Measurements from ENCODE around the gene RAF1. TPM values are rescaled to one million over a fixed set of nuclear protein-coding genes. Genes with fewer than 3 reads are reported as not detected.

The RAF1 gene
- total and polyA plus RNA-seq, 2 donors (not counting 1 experiment from before 2014, with no cell fraction given) = 84.3 to 126 TPM

- no peak for ATAC-seq (ENCODE audit: low read depth)
- Histone ChIP-seq H3K9me3 (ENCODE audit: control extremely low read depth in 1 of 3, control insufficient read depth in 2 of 3, insufficient read depth in 1 of 3, low read length in 2 of 3) (peaks cover 0 to 3% (median 0%) of the 10 kb centered on the region in 3 donors), H3K4me2 (replicated peaks; ENCODE audit: low read depth, low read length, poor library complexity, severe bottlenecking) (no peak overlapping the region), H3K79me2 (ENCODE audit: control insufficient read depth, insufficient read depth, low read length) (peaks cover 85% of the 10 kb centered on the region), H2AFZ (ENCODE audit: insufficient read depth, low read depth, low read length, poor library complexity, severe bottlenecking) (no peak overlapping the region), H3K36me3 (replicated peaks in 1 of 2; ENCODE audit: control extremely low read depth in 1 of 2, control insufficient read depth in 1 of 2, extremely low read depth in 1 of 2, insufficient read depth in 2 of 2, low read length in 1 of 2) (no peaks in the 10 kb centered on the region), H3K4me1 (ENCODE audit: control insufficient read depth in 2 of 2, insufficient read depth in 2 of 2, low read length in 2 of 2) (peaks cover 32 to 34% of the 10 kb centered on the region in 2 donors), H3K27ac (ENCODE audit: low read length in 2 of 2) (no peak overlapping the region), H3K4me3 (ENCODE audit: control extremely low read depth in 1 of 5, extremely low read depth in 1 of 5, insufficient read depth in 1 of 5, low read depth in 2 of 5, low read length in 4 of 5) (no peak overlapping the region), H3K9ac (ENCODE audit: low read length) (no peak overlapping the region), H4K20me1 (ENCODE audit: control insufficient read depth, insufficient read depth, low read length, poor library complexity, severe bottlenecking) (peaks cover 22% of the 10 kb centered on the region), H3K27me3 (replicated peaks in 1 of 4; ENCODE audit: control extremely low read depth in 1 of 4, control insufficient read depth in 3 of 4, insufficient read depth in 4 of 4, low read length in 3 of 4) (peaks cover 0 to 2% (median 0%) of the 10 kb centered on the region in 4 experiments)
- WGBS (ENCODE audit: insufficient coverage) = 85% methylated on average over 2 of the region's 5 CpGs
- H3K27ac Mint-ChIP-seq = peak overlapping the region; percentile 47
- ChIA-PET CTCF (interaction anchor here (0.8 kb wide), 1 partner anchor 14 kb away, joined by 3 read pairs; no protein-coding TSS in a partner anchor), POLR2A (interaction anchor here (0.7 kb wide), 1 partner anchor 303 kb away, joined by 3 read pairs; no protein-coding TSS in a partner anchor)
- intact Hi-C loops (cut with micrococcal nuclease) = no loop called here
- peak overlapping the region; percentile 32 for H3K4me3 Mint-ChIP-seq
- H3K9me3 Mint-ChIP-seq (ENCODE audit: insufficient read depth) = peaks cover 3% of the 10 kb centered on the region
- no peaks in the 10 kb centered on the region for H3K27me3 Mint-ChIP-seq
- DNase-seq = peak; percentile 26
- TF ChIP-seq CTCF (IDR thresholded peaks at IDR 0.05) = no peak
- H3K4me1 Mint-ChIP-seq = peaks cover 54% of the 10 kb centered on the region
Observed at GRCh38 chr3:12560505-12561190, 103.3 kb downstream of the RAF1 start.

- H3K36me3 ChIP-seq (replicated peaks in 1 of 2; ENCODE audit: control extremely low read depth in 1 of 2, control insufficient read depth in 1 of 2, extremely low read depth in 1 of 2, insufficient read depth in 2 of 2, low read length in 1 of 2) = no peaks in the 10 kb centered on the region
- CTCF ChIA-PET = interaction anchor here (0.6 kb wide), 1 partner anchor 106 kb away, joined by 3 read pairs; no protein-coding TSS in a partner anchor
- DNase-seq (no peak), ATAC-seq (ENCODE audit: low read depth) (no peak)
- Mint-ChIP-seq H3K4me1 (peaks cover 51% of the 10 kb centered on the region), H3K4me3 (no peak overlapping the region), H3K27me3 (peaks cover 7% of the 10 kb centered on the region), H3K9me3 (ENCODE audit: insufficient read depth) (no peaks in the 10 kb centered on the region), H3K27ac (no peak overlapping the region)
- no peak overlapping the region for H3K4me3 ChIP-seq (ENCODE audit: control extremely low read depth in 1 of 5, extremely low read depth in 1 of 5, insufficient read depth in 1 of 5, low read depth in 2 of 5, low read length in 4 of 5)
- peaks cover 22% of the 10 kb centered on the region for H4K20me1 ChIP-seq (ENCODE audit: control insufficient read depth, insufficient read depth, low read length, poor library complexity, severe bottlenecking)
- H3K4me2 ChIP-seq (replicated peaks; ENCODE audit: low read depth, low read length, poor library complexity, severe bottlenecking) = no peak overlapping the region
- H3K9me3 ChIP-seq (ENCODE audit: control extremely low read depth in 1 of 3, control insufficient read depth in 2 of 3, insufficient read depth in 1 of 3, low read length in 2 of 3) = no peaks in the 10 kb centered on the region
- peaks cover 33 to 34% of the 10 kb centered on the region in 2 donors for H3K4me1 ChIP-seq (ENCODE audit: control insufficient read depth in 2 of 2, insufficient read depth in 2 of 2, low read length in 2 of 2)
- WGBS (ENCODE audit: insufficient coverage) = 94% methylated on average over 3 of the region's 3 CpGs
- H3K9ac ChIP-seq (ENCODE audit: low read length) = no peak overlapping the region
- POLR2A ChIA-PET = no interaction called here
- H3K27ac ChIP-seq (ENCODE audit: low read length in 2 of 2) = no peak overlapping the region
- no peak overlapping the region for H2AFZ ChIP-seq (ENCODE audit: insufficient read depth, low read depth, low read length, poor library complexity, severe bottlenecking)
- intact Hi-C loops (cut with micrococcal nuclease) = loop anchor here (5.0 kb wide), 2 partner anchors 712 to 1563 kb away; partner anchors contain the start of genes CHCHD4 and TAMM41
- H3K79me2 ChIP-seq (ENCODE audit: control insufficient read depth, insufficient read depth, low read length) = peaks cover 74% of the 10 kb centered on the region
- peaks cover 0 to 8% (median 2%) of the 10 kb centered on the region in 4 experiments for H3K27me3 ChIP-seq (replicated peaks in 1 of 4; ENCODE audit: control extremely low read depth in 1 of 4, control insufficient read depth in 3 of 4, insufficient read depth in 4 of 4, low read length in 3 of 4)
- TF ChIP-seq EZH2 (IDR thresholded peaks at IDR 0.05; ENCODE audit: borderline replicate concordance, insufficient read depth, low read depth, low read length, poor library complexity, severe bottlenecking) (no peak), CTCF (IDR thresholded peaks at IDR 0.05) (no peak)
Observed at GRCh38 chr3:12559520-12559919, 104.4 kb downstream of the RAF1 start.

Data from B cell (primary cell).